GM23338 (cell line): ENCODE data around the gene DGKB. TPM values are rescaled to one million over a fixed set of nuclear protein-coding genes. Genes with fewer than 3 reads are reported as not detected.

Experiments used
- ATAC-seq: fragments of 200-7000 bp; cut with Tn5 transposase; 3 replicates; pipeline ENCODE4 v1.9.1; 2020
- DNase-seq: peaks from one replicate; pipeline ENCODE4 v3.0.0-alpha.2; 2015; ENCODE audit warnings: low spot score
- H2AFZ ChIP-seq: fragments of 200-600 bp; sonication (generic); 2 replicates; pipeline ENCODE4 v1.8.0; 2016; ENCODE audit warnings: antibody characterized with exemption, mild to moderate bottlenecking, moderate library complexity
- H3F3A ChIP-seq: fragments of 200-600 bp; sonication (generic); replicated peaks from 2 replicates; pipeline ENCODE4 v1.8.0; 2017; ENCODE audit warnings: antibody characterized with exemption, mixed run types, low read depth
- H3K27ac ChIP-seq: fragments of 200-600 bp; sonication (generic); 2 replicates; pipeline ENCODE4 v1.6.1; 2016; ENCODE audit warnings: low read depth
- H3K27me3 ChIP-seq: fragments of 200-600 bp; sonication (generic); 2 replicates; pipeline ENCODE4 v1.8.0; 2016; ENCODE audit warnings: mild to moderate bottlenecking, mixed run types, moderate library complexity; ENCODE audit not compliant: insufficient read depth
- H3K36me3 ChIP-seq: fragments of 200-600 bp; sonication (generic); 2 replicates; pipeline ENCODE4 v1.8.0; 2016; ENCODE audit warnings: mild to moderate bottlenecking; ENCODE audit not compliant: insufficient read depth
- H3K4me1 ChIP-seq: fragments of 200-600 bp; sonication (generic); 2 replicates; pipeline ENCODE4 v1.8.0; 2016; ENCODE audit warnings: mild to moderate bottlenecking, moderate library complexity; ENCODE audit not compliant: insufficient read depth
- H3K4me2 ChIP-seq: fragments of 200-600 bp; sonication (generic); 2 replicates; pipeline ENCODE4 v1.7.1; 2017; ENCODE audit warnings: mixed run types
- H3K4me3 ChIP-seq: fragments of 200-600 bp; sonication (generic); 2 replicates; pipeline ENCODE4 v1.6.1; 2016; ENCODE audit warnings: mixed run types
- H3K79me2 ChIP-seq: fragments of 200-600 bp; sonication (generic); replicated peaks from 2 replicates; pipeline ENCODE4 v1.8.0; 2017; ENCODE audit warnings: mild to moderate bottlenecking; ENCODE audit not compliant: insufficient read depth
- H3K9me2 ChIP-seq: fragments of 200-600 bp; sonication (generic); 2 replicates; pipeline ENCODE4 v1.8.0; 2017; ENCODE audit not compliant: insufficient read depth
- H4K20me1 ChIP-seq: fragments of 200-600 bp; sonication (generic); replicated peaks from 2 replicates; pipeline ENCODE4 v1.8.0; 2017; ENCODE audit warnings: mild to moderate bottlenecking; ENCODE audit not compliant: insufficient read depth
- H3K27ac Mint-ChIP-seq: 2 replicates; pipeline ENCODE4 v1.8.0; 2020; ENCODE audit warnings: inconsistent platforms, mild to moderate bottlenecking, moderate library complexity, mixed read lengths
- H3K27me3 Mint-ChIP-seq: 3 replicates; pipeline ENCODE4 v1.8.0; 2022; ENCODE audit warnings: low read depth, mild to moderate bottlenecking, moderate library complexity, mixed read lengths, inconsistent platforms; ENCODE audit not compliant: insufficient read depth, poor library complexity
- H3K36me3 Mint-ChIP-seq: 3 replicates; pipeline ENCODE4 v1.8.0; 2021; ENCODE audit warnings: low read depth, mild to moderate bottlenecking, inconsistent platforms, moderate library complexity, mixed read lengths
- H3K4me1 Mint-ChIP-seq: 3 replicates; pipeline ENCODE4 v1.8.0; 2020; ENCODE audit warnings: mild to moderate bottlenecking, inconsistent platforms, mixed read lengths
- H3K4me3 Mint-ChIP-seq: 3 replicates; pipeline ENCODE4 v1.8.0; 2021; ENCODE audit warnings: moderate library complexity, mild to moderate bottlenecking, inconsistent platforms, mixed read lengths
- H3K9me3 Mint-ChIP-seq: 3 replicates; pipeline ENCODE4 v1.8.0; 2020; ENCODE audit warnings: moderate library complexity, mild to moderate bottlenecking, inconsistent platforms, mixed read lengths
- CREB1 ChIP-seq: fragments of 250-450 bp; sonication (Bioruptor Pico); IDR thresholded peaks from 2 replicates; pipeline ENCODE4 v1.5.0; 2020; ENCODE audit warnings: low read depth, mild to moderate bottlenecking, moderate library complexity
- CTCF ChIP-seq, 2 experiments: fragments of 200-600 bp in 1 of 2; sonication (generic) in 1 of 2; conservative IDR thresholded peaks; 2 replicates each; pipeline versions ENCODE4 v1.5.1 to v1.6.1; 2016 to 2017; ENCODE audit warnings: antibody characterized with exemption in 2 of 2, low read depth in 2 of 2, mild to moderate bottlenecking in 2 of 2, moderate library complexity in 1 of 2
- ETS1 ChIP-seq: IDR thresholded peaks from 2 replicates; pipeline ENCODE4 v1.6.1; 2016; ENCODE audit warnings: antibody characterized with exemption
- EZH2 ChIP-seq: fragments of 200-600 bp; sonication (generic); IDR thresholded peaks from one replicate; pipeline ENCODE4 v1.8.0; 2017; ENCODE audit warnings: antibody characterized with exemption, mild to moderate bottlenecking, low read depth; ENCODE audit not compliant: unreplicated experiment
- EZH2phosphoT487 ChIP-seq: fragments of 200-600 bp; sonication (generic); IDR thresholded peaks from one replicate; pipeline ENCODE4 v1.8.1; 2018; ENCODE audit warnings: antibody characterized with exemption; ENCODE audit not compliant: unreplicated experiment
- JUNB ChIP-seq: IDR thresholded peaks from one replicate; pipeline ENCODE4 v1.6.1; 2016; ENCODE audit warnings: antibody characterized with exemption; ENCODE audit not compliant: unreplicated experiment
- NANOG ChIP-seq: IDR thresholded peaks from 2 replicates; pipeline ENCODE4 v1.6.1; 2016; ENCODE audit warnings: antibody characterized with exemption, borderline replicate concordance
- POLR2AphosphoS5 ChIP-seq: IDR thresholded peaks from 2 replicates; pipeline ENCODE4 v1.6.1; 2016; ENCODE audit warnings: antibody characterized with exemption, low read depth
- STAT1 ChIP-seq: IDR thresholded peaks from one replicate; pipeline ENCODE4 v1.6.1; 2016; ENCODE audit warnings: antibody characterized with exemption; ENCODE audit not compliant: unreplicated experiment
- ZNF331 ChIP-seq: fragments of 250-450 bp; sonication (Bioruptor Pico); IDR thresholded peaks from 2 replicates; pipeline ENCODE4 v1.5.0; 2020; ENCODE audit warnings: low read depth, mild to moderate bottlenecking, moderate library complexity
- ZNF462 ChIP-seq: fragments of 250-450 bp; sonication (Bioruptor Pico); IDR thresholded peaks from 2 replicates; pipeline ENCODE4 v1.5.0; 2020; ENCODE audit warnings: mild to moderate bottlenecking, moderate library complexity
- polyA plus RNA-seq: library from polyadenylated mRNA; unstranded; fragments of >200 nt; fragmentation: Nextera tagmentation; extraction: Ambion mirVana; gene quantifications from 2 replicates; pipeline ENCODE4 v1.2.1, GENCODE V29; 2016
- total RNA-seq: library from RNA; depleted of rRNA; stranded (reverse); fragments of >200 nt; shearing (Covaris generic); gene quantifications from 2 replicates; pipeline ENCODE4 v1.2.3, GENCODE V29; 2014

DGKB gene
- total and polyA plus RNA-seq, 2 experiments from 2014 or later = 4.8 to 11.5 TPM

DNA sequence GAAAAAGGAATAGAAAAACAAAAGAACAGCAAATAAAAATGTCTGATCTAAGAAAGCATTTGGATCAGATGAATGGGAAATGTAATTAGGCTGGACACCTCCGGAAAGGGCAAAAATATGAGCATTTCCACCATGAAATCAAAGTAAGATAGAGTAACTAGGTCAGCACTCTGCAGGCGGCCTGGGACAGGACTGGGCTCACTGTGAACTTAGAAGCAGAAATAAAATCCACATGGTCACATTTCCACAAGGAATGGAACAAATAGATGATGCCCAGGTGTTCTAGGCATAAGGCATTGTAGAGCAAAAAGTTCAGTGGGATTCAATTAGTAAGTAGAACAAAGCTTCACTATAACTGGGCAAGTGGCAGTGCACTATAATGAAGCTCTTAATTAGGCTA, 703.2 kb downstream of the DGKB start (continued):
- no peak for TF ChIP-seq ZNF462 (CRISPR knock-in tag)

DNA sequence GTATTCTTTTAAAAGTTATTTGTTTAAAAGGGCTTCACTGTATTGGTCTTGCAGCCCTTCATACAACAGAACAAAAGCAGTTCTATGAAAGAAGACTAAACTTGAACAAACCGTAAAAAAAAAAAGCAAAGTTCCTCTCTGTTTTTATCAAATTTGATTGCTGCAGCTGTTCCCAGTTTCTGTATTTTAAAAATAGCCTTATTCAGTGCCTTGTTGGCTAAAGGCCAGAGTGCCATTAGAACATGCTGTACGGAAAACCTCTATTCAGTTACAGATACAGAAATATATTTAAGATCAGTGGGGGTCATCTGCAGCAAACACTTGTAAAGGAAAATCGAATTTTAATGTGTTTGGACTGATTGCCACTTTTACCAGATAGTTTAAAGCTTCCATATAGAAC, 705.3 kb downstream of the DGKB start:
- no peak overlapping the region for H3K27ac Mint-ChIP-seq
- no peaks in the 10 kb centered on the region for H3K9me2 ChIP-seq
- H3K27ac ChIP-seq = no peak overlapping the region
- TF ChIP-seq JUNB (no peak), CREB1 (CRISPR knock-in tag) (no peak), EZH2phosphoT487 (no peak), POLR2AphosphoS5 (no peak), EZH2 (no peak), NANOG (no peak), ZNF331 (CRISPR knock-in tag) (no peak), CTCF (conservative IDR thresholded peaks at IDR 0.05; ENCODE audit: low read depth in 2 of 2) (no peak), ETS1 (no peak), STAT1 (no peak)
- peaks cover 2% of the 10 kb centered on the region for H3K27me3 Mint-ChIP-seq
- no peaks in the 10 kb centered on the region for H3K36me3 ChIP-seq
- H3K4me1 Mint-ChIP-seq = peaks cover 6% of the 10 kb centered on the region; the same call in 2 of the 3 replicates
- no peak for ATAC-seq
- H3K4me3 Mint-ChIP-seq = no peak overlapping the region
- no peaks in the 10 kb centered on the region for H3K9me3 Mint-ChIP-seq
- no peaks in the 10 kb centered on the region for H4K20me1 ChIP-seq
- H3K4me3 ChIP-seq = no peak overlapping the region
- no peaks in the 10 kb centered on the region for H3K27me3 ChIP-seq
- no peaks in the 10 kb centered on the region for H3K4me1 ChIP-seq
- no peaks in the 10 kb centered on the region for H3F3A ChIP-seq
- DNase-seq = no peak
- no peaks in the 10 kb centered on the region for H3K36me3 Mint-ChIP-seq
- no peak overlapping the region for H3K4me2 ChIP-seq
- no peak overlapping the region for H2AFZ ChIP-seq
- H3K79me2 ChIP-seq = no peaks in the 10 kb centered on the region
